WTC11 (cell line): ENCODE results near the gene VSNL1. TPM values are rescaled to one million over a fixed set of nuclear protein-coding genes. Genes with fewer than 3 reads are reported as not detected.

Source experiments
- ATAC-seq: fragments of 200-7000 bp; cut with Tn5 transposase; 2 replicates; pipeline ENCODE4 v1.10.0; 2021; ENCODE audit warnings: mild to moderate bottlenecking, moderate library complexity
- CTCF ChIA-PET: fragments of 300-600 bp; sonication (Branson Sonifier 250); formaldehyde crosslinking; loops from one replicate; lab custom pipeline; 2021; ENCODE audit warnings: antibody characterized with exemption; lab: Charles Lee
- POLR2A ChIA-PET: fragments of 350-600 bp; sonication (Branson Sonifier 250); formaldehyde crosslinking; loops from one replicate; lab custom pipeline; 2021; ENCODE audit warnings: antibody characterized with exemption; lab: Charles Lee
- DNase-seq: peaks from one replicate; pipeline ENCODE4 v3.0.0; 2021; ENCODE audit warnings: low spot score
- H3K27ac Mint-ChIP-seq: 2 replicates; pipeline ENCODE4 v1.8.0; 2021; ENCODE audit warnings: mixed read lengths
- H3K27me3 Mint-ChIP-seq: 2 replicates; pipeline ENCODE4 v1.8.0; 2021; ENCODE audit warnings: low read depth, mild to moderate bottlenecking, moderate library complexity, mixed read lengths
- H3K36me3 Mint-ChIP-seq: 2 replicates; pipeline ENCODE4 v1.8.0; 2021; ENCODE audit warnings: mixed read lengths
- H3K4me1 Mint-ChIP-seq: 2 replicates; pipeline ENCODE4 v1.8.0; 2022; ENCODE audit warnings: mixed read lengths
- H3K4me3 Mint-ChIP-seq: 2 replicates; pipeline ENCODE4 v1.8.0; 2021; ENCODE audit warnings: mild to moderate bottlenecking, moderate library complexity, mixed read lengths
- H3K9me3 Mint-ChIP-seq: 2 replicates; pipeline ENCODE4 v1.8.0; 2021; ENCODE audit warnings: mixed read lengths
- ESRRA ChIP-seq: sonication (generic); formaldehyde crosslinking; IDR thresholded peaks from 2 replicates; pipeline ENCODE4 v1.8.1; 2022; ENCODE audit warnings: mild to moderate bottlenecking, missing genetic modification reagents, borderline replicate concordance
- FOXJ3 ChIP-seq: sonication (generic); formaldehyde crosslinking; IDR thresholded peaks from 2 replicates; pipeline ENCODE4 v1.9.0; 2021; ENCODE audit warnings: missing genetic modification reagents, mild to moderate bottlenecking, borderline replicate concordance
- MXD4 ChIP-seq: fragments of 250-450 bp; sonication (Bioruptor Pico); IDR thresholded peaks from 2 replicates; pipeline ENCODE4 v1.8.0; 2021; ENCODE audit warnings: mild to moderate bottlenecking, moderate library complexity, borderline replicate concordance
- MYBL2 ChIP-seq: sonication (generic); formaldehyde crosslinking; IDR thresholded peaks from 2 replicates; pipeline ENCODE4 v1.8.1; 2023; ENCODE audit warnings: mild to moderate bottlenecking, moderate library complexity, missing genetic modification reagents
- NFYB ChIP-seq: sonication (generic); formaldehyde crosslinking; conservative IDR thresholded peaks from 2 replicates; pipeline ENCODE4 v1.8.0; 2022; ENCODE audit warnings: low read depth, missing genetic modification reagents
- NR2C2 ChIP-seq: sonication (generic); formaldehyde crosslinking; IDR thresholded peaks from 2 replicates; pipeline ENCODE4 v1.8.0; 2022; ENCODE audit warnings: mild to moderate bottlenecking, missing genetic modification reagents
- SOX15 ChIP-seq: fragments of 250-450 bp; sonication (Bioruptor Pico); IDR thresholded peaks from 2 replicates; pipeline ENCODE4 v1.9.0; 2021; ENCODE audit warnings: mild to moderate bottlenecking
- TCF7 ChIP-seq: sonication (generic); formaldehyde crosslinking; IDR thresholded peaks from 2 replicates; pipeline ENCODE4 v1.8.0; 2022; ENCODE audit warnings: mild to moderate bottlenecking, low read depth, missing genetic modification reagents, moderate library complexity
- total RNA-seq: library from RNA; stranded (reverse); gene quantifications from 3 replicates; pipeline ENCODE4 v1.2.3, GENCODE V29; 2021
- TF ChIP-seq, protein P1 (sequence below): sonication (generic); formaldehyde crosslinking; IDR thresholded peaks from 2 replicates; pipeline ENCODE4 v1.8.0; 2022; ENCODE audit warnings: mild to moderate bottlenecking, missing genetic modification reagents
- TF ChIP-seq, protein P2 (sequence below): sonication (generic); formaldehyde crosslinking; IDR thresholded peaks from 2 replicates; pipeline ENCODE4 v1.8.1; 2022; ENCODE audit warnings: mild to moderate bottlenecking, moderate library complexity, missing genetic modification reagents
- TF ChIP-seq, protein P3 (sequence below): sonication (generic); formaldehyde crosslinking; IDR thresholded peaks from 2 replicates; pipeline ENCODE4 v1.8.1; 2023; ENCODE audit warnings: mild to moderate bottlenecking, missing genetic modification reagents
- TF ChIP-seq, protein P4 (sequence below): sonication (generic); formaldehyde crosslinking; IDR thresholded peaks from 2 replicates; pipeline ENCODE4 v1.8.0; 2022; ENCODE audit warnings: mild to moderate bottlenecking, missing genetic modification reagents
- TF ChIP-seq, protein P5 (sequence below): fragments of 250-450 bp; sonication (Bioruptor Pico); IDR thresholded peaks from 2 replicates; pipeline ENCODE4 v2.1.2; 2022; ENCODE audit warnings: mild to moderate bottlenecking, moderate library complexity
- TF ChIP-seq, protein P6 (sequence below): fragments of 250-450 bp; sonication (Bioruptor Pico); IDR thresholded peaks from 2 replicates; pipeline ENCODE4 v1.9.0; 2021; ENCODE audit warnings: mild to moderate bottlenecking, borderline replicate concordance
- TF ChIP-seq, protein P7 (sequence below): sonication (generic); formaldehyde crosslinking; IDR thresholded peaks from 2 replicates; pipeline ENCODE4 v1.8.1; 2023; ENCODE audit warnings: mild to moderate bottlenecking, missing genetic modification reagents, moderate library complexity
- TF ChIP-seq, protein P8 (sequence below): sonication (generic); formaldehyde crosslinking; IDR thresholded peaks from 2 replicates; pipeline ENCODE4 v1.8.0; 2023; ENCODE audit warnings: mild to moderate bottlenecking, missing genetic modification reagents

Gene VSNL1
- total RNA-seq, 1 experiment from 2014 or later: 78.4 TPM

DNA sequence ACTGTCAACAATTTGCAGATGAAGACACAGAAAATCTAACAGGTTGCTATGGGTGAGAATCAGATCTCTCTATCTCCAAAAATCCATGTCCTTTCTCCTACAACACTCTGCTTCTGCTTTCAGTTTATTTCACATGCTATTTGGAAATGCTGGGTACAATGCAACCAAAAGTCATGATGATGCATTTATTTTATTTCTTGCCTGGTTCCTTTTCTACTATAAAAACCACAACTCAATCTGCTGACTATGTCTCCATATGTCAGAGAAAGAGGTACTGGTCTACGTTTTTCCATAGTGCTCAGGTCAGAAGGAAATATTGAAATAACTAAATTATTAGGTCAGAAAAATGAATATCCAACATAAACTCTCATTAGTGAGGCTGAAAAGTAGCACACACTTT lies 42.8 kb upstream of the VSNL1 start (continued):
- TF ChIP-seq, protein P1, sequence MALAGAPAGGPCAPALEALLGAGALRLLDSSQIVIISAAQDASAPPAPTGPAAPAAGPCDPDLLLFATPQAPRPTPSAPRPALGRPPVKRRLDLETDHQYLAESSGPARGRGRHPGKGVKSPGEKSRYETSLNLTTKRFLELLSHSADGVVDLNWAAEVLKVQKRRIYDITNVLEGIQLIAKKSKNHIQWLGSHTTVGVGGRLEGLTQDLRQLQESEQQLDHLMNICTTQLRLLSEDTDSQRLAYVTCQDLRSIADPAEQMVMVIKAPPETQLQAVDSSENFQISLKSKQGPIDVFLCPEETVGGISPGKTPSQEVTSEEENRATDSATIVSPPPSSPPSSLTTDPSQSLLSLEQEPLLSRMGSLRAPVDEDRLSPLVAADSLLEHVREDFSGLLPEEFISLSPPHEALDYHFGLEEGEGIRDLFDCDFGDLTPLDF (CRISPR knock-in tag): no peak
- TF ChIP-seq, protein P2, sequence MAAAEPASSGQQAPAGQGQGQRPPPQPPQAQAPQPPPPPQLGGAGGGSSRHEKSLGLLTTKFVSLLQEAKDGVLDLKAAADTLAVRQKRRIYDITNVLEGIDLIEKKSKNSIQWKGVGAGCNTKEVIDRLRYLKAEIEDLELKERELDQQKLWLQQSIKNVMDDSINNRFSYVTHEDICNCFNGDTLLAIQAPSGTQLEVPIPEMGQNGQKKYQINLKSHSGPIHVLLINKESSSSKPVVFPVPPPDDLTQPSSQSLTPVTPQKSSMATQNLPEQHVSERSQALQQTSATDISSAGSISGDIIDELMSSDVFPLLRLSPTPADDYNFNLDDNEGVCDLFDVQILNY (CRISPR knock-in tag): no peak
- TF ChIP-seq MXD4 (CRISPR knock-in tag): no peak

DNA sequence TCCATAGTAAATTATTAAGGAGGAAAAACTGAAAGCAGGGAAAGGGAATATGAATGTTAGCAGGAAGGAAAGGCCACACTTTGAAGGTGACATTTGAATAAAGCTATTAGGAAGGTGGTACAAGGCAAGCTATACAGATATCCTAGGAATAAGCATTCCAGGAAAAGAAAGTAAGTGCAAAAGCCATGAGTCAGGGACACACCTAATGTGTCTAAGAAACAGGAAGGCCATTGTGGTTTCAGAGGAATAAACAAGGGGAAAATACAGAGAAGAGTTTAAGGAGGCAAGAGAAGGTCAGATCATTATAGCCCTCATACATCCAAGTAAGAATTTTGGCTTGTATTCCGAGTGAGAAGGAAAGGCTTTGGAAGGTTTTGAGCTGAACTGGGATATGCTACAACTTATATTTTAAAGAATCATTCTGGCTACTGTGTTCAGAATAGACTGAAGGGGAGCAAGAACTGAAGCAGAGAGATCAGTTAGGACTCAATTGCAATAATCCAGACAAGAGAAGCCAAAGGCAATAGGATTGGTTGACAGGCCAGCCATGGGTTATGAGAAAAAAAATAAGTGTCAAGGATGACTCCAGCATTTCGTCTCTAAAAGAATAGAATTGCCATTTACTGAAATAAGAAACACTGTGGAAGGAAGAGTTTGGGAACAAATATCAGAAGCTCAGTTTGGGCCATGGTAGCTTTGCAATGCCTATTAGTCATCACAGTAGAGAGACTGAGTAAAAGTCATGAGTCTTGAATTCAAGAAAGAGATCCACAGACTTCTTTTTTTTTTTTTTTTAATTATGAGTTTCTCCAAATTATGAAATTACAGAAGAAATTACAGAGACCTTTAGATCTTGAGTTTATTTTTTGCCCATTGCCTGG lies 33.5 kb upstream of the VSNL1 start:
- Mint-ChIP-seq H3K4me1 (peaks cover 21% of the 10 kb centered on the region), H3K27me3 (no peaks in the 10 kb centered on the region), H3K9me3 (no peaks in the 10 kb centered on the region), H3K4me3 (no peak overlapping the region), H3K36me3 (no peaks in the 10 kb centered on the region), H3K27ac (no peak overlapping the region)
- DNase-seq (no peak), ATAC-seq (0 out of 2 replicates have a peak, but pooled peaks have one; percentile 28)
- ChIA-PET POLR2A (no interaction called here), CTCF (interaction anchor here (0.8 kb wide), 1 partner anchor 12 kb away, joined by 3 read pairs; no protein-coding TSS in a partner anchor)
- TF ChIP-seq, protein P3, sequence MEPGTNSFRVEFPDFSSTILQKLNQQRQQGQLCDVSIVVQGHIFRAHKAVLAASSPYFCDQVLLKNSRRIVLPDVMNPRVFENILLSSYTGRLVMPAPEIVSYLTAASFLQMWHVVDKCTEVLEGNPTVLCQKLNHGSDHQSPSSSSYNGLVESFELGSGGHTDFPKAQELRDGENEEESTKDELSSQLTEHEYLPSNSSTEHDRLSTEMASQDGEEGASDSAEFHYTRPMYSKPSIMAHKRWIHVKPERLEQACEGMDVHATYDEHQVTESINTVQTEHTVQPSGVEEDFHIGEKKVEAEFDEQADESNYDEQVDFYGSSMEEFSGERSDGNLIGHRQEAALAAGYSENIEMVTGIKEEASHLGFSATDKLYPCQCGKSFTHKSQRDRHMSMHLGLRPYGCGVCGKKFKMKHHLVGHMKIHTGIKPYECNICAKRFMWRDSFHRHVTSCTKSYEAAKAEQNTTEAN (CRISPR knock-in tag): no peak
- TF ChIP-seq, protein P4, sequence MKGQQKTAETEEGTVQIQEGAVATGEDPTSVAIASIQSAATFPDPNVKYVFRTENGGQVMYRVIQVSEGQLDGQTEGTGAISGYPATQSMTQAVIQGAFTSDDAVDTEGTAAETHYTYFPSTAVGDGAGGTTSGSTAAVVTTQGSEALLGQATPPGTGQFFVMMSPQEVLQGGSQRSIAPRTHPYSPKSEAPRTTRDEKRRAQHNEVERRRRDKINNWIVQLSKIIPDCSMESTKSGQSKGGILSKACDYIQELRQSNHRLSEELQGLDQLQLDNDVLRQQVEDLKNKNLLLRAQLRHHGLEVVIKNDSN (CRISPR knock-in tag): no peak
- TF ChIP-seq ESRRA (CRISPR knock-in tag) (no peak), MYBL2 (CRISPR knock-in tag) (no peak), TCF7 (CRISPR knock-in tag) (no peak), NFYB (CRISPR knock-in tag) (no peak), FOXJ3 (CRISPR knock-in tag) (no peak), SOX15 (CRISPR knock-in tag) (no peak), NR2C2 (CRISPR knock-in tag) (no peak)
- TF ChIP-seq, protein P5, sequence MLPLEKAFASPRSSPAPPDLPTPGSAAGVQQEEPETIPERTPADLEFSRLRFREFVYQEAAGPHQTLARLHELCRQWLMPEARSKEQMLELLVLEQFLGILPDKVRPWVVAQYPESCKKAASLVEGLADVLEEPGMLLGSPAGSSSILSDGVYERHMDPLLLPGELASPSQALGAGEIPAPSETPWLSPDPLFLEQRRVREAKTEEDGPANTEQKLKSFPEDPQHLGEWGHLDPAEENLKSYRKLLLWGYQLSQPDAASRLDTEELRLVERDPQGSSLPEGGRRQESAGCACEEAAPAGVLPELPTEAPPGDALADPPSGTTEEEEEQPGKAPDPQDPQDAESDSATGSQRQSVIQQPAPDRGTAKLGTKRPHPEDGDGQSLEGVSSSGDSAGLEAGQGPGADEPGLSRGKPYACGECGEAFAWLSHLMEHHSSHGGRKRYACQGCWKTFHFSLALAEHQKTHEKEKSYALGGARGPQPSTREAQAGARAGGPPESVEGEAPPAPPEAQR (CRISPR knock-in tag): no peak
- TF ChIP-seq, protein P6, sequence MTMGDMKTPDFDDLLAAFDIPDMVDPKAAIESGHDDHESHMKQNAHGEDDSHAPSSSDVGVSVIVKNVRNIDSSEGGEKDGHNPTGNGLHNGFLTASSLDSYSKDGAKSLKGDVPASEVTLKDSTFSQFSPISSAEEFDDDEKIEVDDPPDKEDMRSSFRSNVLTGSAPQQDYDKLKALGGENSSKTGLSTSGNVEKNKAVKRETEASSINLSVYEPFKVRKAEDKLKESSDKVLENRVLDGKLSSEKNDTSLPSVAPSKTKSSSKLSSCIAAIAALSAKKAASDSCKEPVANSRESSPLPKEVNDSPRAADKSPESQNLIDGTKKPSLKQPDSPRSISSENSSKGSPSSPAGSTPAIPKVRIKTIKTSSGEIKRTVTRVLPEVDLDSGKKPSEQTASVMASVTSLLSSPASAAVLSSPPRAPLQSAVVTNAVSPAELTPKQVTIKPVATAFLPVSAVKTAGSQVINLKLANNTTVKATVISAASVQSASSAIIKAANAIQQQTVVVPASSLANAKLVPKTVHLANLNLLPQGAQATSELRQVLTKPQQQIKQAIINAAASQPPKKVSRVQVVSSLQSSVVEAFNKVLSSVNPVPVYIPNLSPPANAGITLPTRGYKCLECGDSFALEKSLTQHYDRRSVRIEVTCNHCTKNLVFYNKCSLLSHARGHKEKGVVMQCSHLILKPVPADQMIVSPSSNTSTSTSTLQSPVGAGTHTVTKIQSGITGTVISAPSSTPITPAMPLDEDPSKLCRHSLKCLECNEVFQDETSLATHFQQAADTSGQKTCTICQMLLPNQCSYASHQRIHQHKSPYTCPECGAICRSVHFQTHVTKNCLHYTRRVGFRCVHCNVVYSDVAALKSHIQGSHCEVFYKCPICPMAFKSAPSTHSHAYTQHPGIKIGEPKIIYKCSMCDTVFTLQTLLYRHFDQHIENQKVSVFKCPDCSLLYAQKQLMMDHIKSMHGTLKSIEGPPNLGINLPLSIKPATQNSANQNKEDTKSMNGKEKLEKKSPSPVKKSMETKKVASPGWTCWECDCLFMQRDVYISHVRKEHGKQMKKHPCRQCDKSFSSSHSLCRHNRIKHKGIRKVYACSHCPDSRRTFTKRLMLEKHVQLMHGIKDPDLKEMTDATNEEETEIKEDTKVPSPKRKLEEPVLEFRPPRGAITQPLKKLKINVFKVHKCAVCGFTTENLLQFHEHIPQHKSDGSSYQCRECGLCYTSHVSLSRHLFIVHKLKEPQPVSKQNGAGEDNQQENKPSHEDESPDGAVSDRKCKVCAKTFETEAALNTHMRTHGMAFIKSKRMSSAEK (CRISPR knock-in tag): no peak
- TF ChIP-seq, protein P2 (CRISPR knock-in tag): no peak
- TF ChIP-seq, protein P7, sequence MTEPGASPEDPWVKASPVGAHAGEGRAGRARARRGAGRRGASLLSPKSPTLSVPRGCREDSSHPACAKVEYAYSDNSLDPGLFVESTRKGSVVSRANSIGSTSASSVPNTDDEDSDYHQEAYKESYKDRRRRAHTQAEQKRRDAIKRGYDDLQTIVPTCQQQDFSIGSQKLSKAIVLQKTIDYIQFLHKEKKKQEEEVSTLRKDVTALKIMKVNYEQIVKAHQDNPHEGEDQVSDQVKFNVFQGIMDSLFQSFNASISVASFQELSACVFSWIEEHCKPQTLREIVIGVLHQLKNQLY (CRISPR knock-in tag): no peak
- TF ChIP-seq, protein P8, sequence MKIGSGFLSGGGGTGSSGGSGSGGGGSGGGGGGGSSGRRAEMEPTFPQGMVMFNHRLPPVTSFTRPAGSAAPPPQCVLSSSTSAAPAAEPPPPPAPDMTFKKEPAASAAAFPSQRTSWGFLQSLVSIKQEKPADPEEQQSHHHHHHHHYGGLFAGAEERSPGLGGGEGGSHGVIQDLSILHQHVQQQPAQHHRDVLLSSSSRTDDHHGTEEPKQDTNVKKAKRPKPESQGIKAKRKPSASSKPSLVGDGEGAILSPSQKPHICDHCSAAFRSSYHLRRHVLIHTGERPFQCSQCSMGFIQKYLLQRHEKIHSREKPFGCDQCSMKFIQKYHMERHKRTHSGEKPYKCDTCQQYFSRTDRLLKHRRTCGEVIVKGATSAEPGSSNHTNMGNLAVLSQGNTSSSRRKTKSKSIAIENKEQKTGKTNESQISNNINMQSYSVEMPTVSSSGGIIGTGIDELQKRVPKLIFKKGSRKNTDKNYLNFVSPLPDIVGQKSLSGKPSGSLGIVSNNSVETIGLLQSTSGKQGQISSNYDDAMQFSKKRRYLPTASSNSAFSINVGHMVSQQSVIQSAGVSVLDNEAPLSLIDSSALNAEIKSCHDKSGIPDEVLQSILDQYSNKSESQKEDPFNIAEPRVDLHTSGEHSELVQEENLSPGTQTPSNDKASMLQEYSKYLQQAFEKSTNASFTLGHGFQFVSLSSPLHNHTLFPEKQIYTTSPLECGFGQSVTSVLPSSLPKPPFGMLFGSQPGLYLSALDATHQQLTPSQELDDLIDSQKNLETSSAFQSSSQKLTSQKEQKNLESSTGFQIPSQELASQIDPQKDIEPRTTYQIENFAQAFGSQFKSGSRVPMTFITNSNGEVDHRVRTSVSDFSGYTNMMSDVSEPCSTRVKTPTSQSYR (CRISPR knock-in tag): no peak
